Stimulated activated CD4-positive, alpha-beta T cell treated with anti-CD3 and anti-CD28 coated beads, Interleukin-1b, Interleukin-23, amount 100 ng/mL, for 1 hour (primary cell): ENCODE results near the gene MDN1.
"Not testable (repeated sequence)": the region's sequence is repeated elsewhere in the genome, so short reads cannot be mapped to it uniquely, and the experiment has no call there.

Experiments
- DNase-seq, 2 donors: peaks; one replicate each; pipeline ENCODE4 v3.0.0-alpha.2; 2020; ENCODE audit warnings: low read depth in 2 of 2

Gene MDN1

GRCh38 chr6:89768324-89768723, 51.3 kb downstream of the MDN1 start:
- no peak for DNase-seq

- DNase-seq: no peak
Observed at GRCh38 chr6:89763550-89763949, 56.0 kb downstream of the MDN1 start.

GRCh38 chr6:89758830-89759229, 60.8 kb downstream of the MDN1 start:
- DNase-seq: no peak

GRCh38 chr6:89750338-89750737, 69.3 kb downstream of the MDN1 start:
- no peak for DNase-seq

DNA sequence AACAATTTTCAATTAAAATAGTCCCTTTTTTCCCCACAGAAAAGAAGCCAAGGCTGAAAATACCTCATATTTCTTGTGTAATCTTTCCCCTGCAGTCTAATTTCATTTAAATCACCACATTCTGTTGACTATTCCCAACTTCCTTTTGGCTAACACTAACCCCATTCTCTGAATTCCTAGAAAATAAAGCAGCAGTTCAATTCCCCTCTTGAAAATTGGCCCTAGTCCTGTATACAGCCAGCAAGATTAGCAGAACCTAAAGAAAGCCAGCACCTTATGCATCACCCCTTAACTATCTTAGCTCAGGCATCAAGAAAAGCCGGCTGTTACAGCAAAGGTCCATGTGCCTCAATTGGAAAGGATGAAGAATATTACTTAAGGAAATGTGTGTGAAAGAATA, 69.7 kb downstream of the MDN1 start:
- DNase-seq: no peak

GRCh38 chr6:89745716-89746115, 73.9 kb downstream of the MDN1 start:
- DNase-seq: no peak

DNA sequence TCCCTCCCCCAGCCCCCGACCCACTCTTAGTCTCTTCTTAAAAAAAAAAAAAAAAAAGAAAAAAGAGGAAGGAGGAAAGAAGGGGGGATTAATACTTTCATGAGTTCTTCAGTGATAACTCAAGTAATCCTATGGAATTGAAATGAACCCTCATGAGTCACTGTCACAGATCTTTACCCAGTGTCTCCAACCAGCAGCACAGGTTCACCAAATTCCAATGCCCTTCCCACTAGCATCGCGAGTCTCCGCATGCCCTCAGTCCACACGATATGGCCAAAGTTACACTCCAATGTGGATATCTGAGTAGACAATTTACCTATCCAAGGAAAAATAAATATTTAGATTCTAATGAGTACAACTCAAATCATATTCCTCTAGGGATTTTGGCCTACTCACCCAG, 74.5 kb downstream of the MDN1 start:
- no peak for DNase-seq

- no peak for DNase-seq
Observed at GRCh38 chr6:89736893-89737292, 82.7 kb downstream of the MDN1 start.

DNA sequence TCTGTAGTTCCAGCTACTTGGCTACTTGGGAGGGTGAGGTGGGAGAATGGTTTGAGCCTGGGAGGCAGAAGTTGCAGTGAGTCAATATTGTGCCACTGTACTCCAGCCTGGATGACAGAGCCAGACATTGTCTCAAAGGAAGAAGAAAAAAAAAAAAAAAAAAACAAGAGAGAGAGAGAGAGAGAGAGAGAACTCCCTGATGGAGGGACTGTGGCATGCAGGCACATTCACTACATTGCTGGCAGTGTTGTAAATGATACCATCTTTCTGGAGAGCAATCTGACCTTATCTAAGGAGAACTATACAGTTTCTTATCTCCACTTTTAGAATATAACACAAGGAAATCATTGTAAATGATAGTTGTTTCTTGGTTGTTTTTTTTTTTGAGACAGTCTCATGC, 85.1 kb downstream of the MDN1 start:
- no peak for DNase-seq

GRCh38 chr6:89731924-89732567, 87.5 kb downstream of the MDN1 start:
- no peak for DNase-seq

DNA sequence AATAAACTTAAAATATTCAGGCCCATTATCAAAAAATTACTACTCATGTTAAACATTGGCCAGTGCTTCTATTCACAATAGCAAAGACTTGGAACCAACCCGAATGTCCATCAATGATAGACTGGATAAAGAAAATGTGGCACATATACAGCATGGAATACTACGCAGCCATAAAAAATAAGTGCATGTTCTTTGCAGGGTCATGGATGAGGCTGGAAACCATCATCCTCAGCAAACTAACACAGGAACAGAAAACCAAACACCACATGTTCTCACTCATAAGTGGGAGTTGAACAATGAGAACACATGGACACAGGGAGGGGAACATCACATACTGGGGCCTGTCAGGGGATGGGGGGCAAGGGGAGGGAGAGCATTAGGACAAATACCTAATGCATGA, 88.3 kb downstream of the MDN1 start:
- not testable (repeated sequence) for DNase-seq

GRCh38 chr6:89729818-89730217, 89.8 kb downstream of the MDN1 start:
- DNase-seq: no peak

- DNase-seq: no peak
Observed at GRCh38 chr6:89727501-89727900, 92.1 kb downstream of the MDN1 start.

DNA sequence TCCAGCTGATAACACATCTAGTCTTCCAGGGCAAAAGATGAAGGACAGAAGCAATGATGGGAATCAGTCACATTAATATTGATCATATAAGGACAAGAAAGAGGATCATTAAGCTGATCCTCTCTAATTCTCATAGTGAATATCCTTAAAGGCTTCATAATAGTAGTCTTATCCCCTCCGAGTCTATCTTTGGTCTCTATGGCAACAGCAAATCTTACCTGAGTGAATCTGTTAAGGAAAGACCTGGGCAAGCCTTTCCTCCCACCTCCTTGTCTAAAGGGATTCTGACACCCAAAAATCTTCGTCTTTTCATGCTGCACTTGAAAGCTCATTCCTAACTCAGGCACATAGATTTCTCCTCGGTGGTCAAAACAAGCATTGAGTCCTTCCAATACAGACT, 94.6 kb downstream of the MDN1 start:
- no peak for DNase-seq

- no peak for DNase-seq
Observed at GRCh38 chr6:89723046-89723445, 96.5 kb downstream of the MDN1 start.

GRCh38 chr6:89716532-89716931, 103.1 kb downstream of the MDN1 start:
- no peak for DNase-seq

DNA sequence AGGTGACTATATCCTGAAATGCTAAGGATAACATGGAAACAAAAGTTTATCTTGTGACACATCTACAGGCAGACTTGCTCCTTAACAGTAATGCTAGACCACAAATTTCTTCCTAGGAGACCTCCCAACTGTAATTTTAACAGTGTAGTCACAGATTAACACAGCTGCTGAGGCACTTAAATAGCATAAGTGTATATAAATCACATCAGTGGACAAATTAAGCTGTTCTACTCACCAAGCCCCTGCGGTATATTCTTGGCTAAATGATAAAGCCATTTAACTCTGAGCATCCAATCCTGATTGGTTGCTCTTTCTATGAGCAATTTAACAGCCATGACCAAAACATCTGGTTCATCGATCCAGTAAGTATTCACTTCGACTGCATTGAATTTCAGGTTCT, 107.8 kb downstream of the MDN1 start:
- DNase-seq: no peak

- DNase-seq: no peak
Observed at GRCh38 chr6:89708316-89708715, 111.3 kb downstream of the MDN1 start.

- no peak for DNase-seq
Observed at GRCh38 chr6:89707766-89708165, 111.8 kb downstream of the MDN1 start.

DNA sequence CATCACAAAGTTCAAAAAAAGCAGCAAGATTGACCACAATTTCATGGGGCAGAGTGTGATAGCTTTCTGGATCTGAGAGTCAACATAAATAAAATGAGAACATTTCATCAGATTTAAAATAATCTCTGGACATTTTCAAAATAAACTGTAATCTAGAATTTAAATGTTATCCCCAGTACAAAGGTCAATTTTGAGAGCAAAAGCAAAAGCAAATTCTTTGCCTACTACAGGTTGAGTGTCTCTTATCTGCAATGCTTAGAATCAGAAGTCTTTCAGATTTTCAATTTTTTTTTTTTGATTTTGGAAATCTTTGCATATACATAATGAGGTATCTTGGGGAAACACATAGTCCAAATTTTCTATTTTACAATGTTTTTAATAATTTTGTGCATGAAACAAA, 113.5 kb downstream of the MDN1 start:
- no peak for DNase-seq

GRCh38 chr6:89703292-89703691, 116.3 kb downstream of the MDN1 start:
- no peak for DNase-seq

DNA sequence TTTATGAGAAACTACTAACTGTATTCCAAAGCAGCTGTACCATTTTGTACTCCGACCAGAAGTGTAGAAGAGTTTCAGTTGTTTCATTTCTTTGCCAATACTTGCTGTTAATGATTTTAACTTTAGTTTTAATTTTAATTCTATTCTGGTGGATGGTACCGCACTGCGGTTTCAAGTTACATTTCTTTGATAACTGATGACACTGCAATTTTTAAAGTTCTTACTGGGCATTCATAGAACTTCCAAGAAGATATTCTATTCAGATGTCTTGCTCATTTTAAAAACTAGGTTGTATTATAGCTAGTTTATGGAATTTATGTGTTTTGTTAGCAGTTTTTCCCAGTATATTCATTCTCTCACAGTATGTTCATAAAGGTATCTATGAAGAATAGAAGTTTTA, 117.2 kb downstream of the MDN1 start:
- DNase-seq: no peak

GRCh38 chr6:89695667-89696066, 123.9 kb downstream of the MDN1 start:
- no peak for DNase-seq

GRCh38 chr6:89694428-89694827, 125.2 kb downstream of the MDN1 start:
- DNase-seq: no peak
